SK-N-SH treated with all-trans-retinoic acid at 6 μM for 48 hours (cell line): Measurements from ENCODE around the gene AGPS.

Source experiments
- ATAC-seq: fragments of 200-7000 bp; cut with Tn5 transposase; 3 replicates; pipeline ENCODE4 v1.9.1; 2020; ENCODE audit warnings: mild to moderate bottlenecking, moderate library complexity
- ARNTL ChIP-seq: fragments of 450-650 bp; formaldehyde crosslinking; IDR thresholded peaks from 2 replicates; pipeline ENCODE4 v1.5.0; 2020; ENCODE audit warnings: low read depth, mild to moderate bottlenecking, moderate library complexity, borderline replicate concordance
- BACH2 ChIP-seq: fragments of 250-450 bp; sonication (Bioruptor Pico); IDR thresholded peaks from 2 replicates; pipeline ENCODE4 v1.9.0; 2021; ENCODE audit warnings: mild to moderate bottlenecking, borderline replicate concordance
- CSDC2 ChIP-seq: fragments of 250-450 bp; sonication (Bioruptor Pico); IDR thresholded peaks from 2 replicates; pipeline ENCODE4 v1.5.0; 2020; ENCODE audit warnings: mild to moderate bottlenecking, moderate library complexity
- CSRNP3 ChIP-seq: fragments of 250-450 bp; sonication (Bioruptor Pico); IDR thresholded peaks from 2 replicates; pipeline ENCODE4 v1.5.1; 2021; ENCODE audit warnings: mild to moderate bottlenecking, moderate library complexity
- ESRRG ChIP-seq: fragments of 250-450 bp; sonication (Bioruptor Pico); IDR thresholded peaks from 2 replicates; pipeline ENCODE4 v1.6.1; 2021; ENCODE audit warnings: mild to moderate bottlenecking
- GLIS3 ChIP-seq: fragments of 250-450 bp; sonication (Bioruptor Pico); IDR thresholded peaks from 2 replicates; pipeline ENCODE4 v1.5.0; 2020; ENCODE audit warnings: mild to moderate bottlenecking, moderate library complexity
- ISL1 ChIP-seq: fragments of 250-450 bp; sonication (Bioruptor Pico); IDR thresholded peaks from 2 replicates; pipeline ENCODE4 v2.1.2; 2022; ENCODE audit warnings: mild to moderate bottlenecking, moderate library complexity
- OSR1 ChIP-seq: fragments of 250-450 bp; sonication (Bioruptor Pico); IDR thresholded peaks from 2 replicates; pipeline ENCODE4 v1.8.0; 2022; ENCODE audit warnings: moderate library complexity, mild to moderate bottlenecking, inconsistent platforms
- POU6F1 ChIP-seq: fragments of 250-450 bp; sonication (Bioruptor Pico); IDR thresholded peaks from 2 replicates; pipeline ENCODE4 v1.8.0; 2021; ENCODE audit warnings: low read depth, mild to moderate bottlenecking, moderate library complexity, borderline replicate concordance
- PPARA ChIP-seq: fragments of 250-450 bp; sonication (Bioruptor Pico); IDR thresholded peaks from 2 replicates; pipeline ENCODE4 v1.5.0; 2020; ENCODE audit warnings: mild to moderate bottlenecking, borderline replicate concordance
- RARB ChIP-seq: fragments of 250-450 bp; sonication (Bioruptor Pico); IDR thresholded peaks from 2 replicates; pipeline ENCODE4 v1.8.0; 2021; ENCODE audit warnings: mild to moderate bottlenecking, moderate library complexity
- SNAI2 ChIP-seq: fragments of 250-450 bp; sonication (Bioruptor Pico); IDR thresholded peaks from 2 replicates; pipeline ENCODE4 v1.5.0; 2020; ENCODE audit warnings: mild to moderate bottlenecking, moderate library complexity
- TCF4 ChIP-seq: fragments of 250-450 bp; sonication (Bioruptor Pico); IDR thresholded peaks from 2 replicates; pipeline ENCODE4 v1.8.0; 2021; ENCODE audit warnings: mild to moderate bottlenecking, moderate library complexity, borderline replicate concordance
- TOX ChIP-seq: fragments of 250-450 bp; sonication (Bioruptor Pico); IDR thresholded peaks from 2 replicates; pipeline ENCODE4 v1.8.0; 2021; ENCODE audit warnings: mild to moderate bottlenecking, moderate library complexity, borderline replicate concordance
- ZC3H10 ChIP-seq: fragments of 250-450 bp; sonication (Bioruptor Pico); IDR thresholded peaks from 2 replicates; pipeline ENCODE4 v1.5.1; 2021; ENCODE audit warnings: mild to moderate bottlenecking, moderate library complexity
- ZFP3 ChIP-seq: fragments of 250-450 bp; sonication (Bioruptor Pico); IDR thresholded peaks from 2 replicates; pipeline ENCODE4 v1.5.0; 2020; ENCODE audit warnings: mild to moderate bottlenecking, moderate library complexity
- ZFP30 ChIP-seq: fragments of 450-650 bp; formaldehyde crosslinking; IDR thresholded peaks from 2 replicates; pipeline ENCODE4 v1.5.0; 2022; ENCODE audit warnings: mild to moderate bottlenecking, moderate library complexity
- ZNF70 ChIP-seq: fragments of 450-650 bp; formaldehyde crosslinking; IDR thresholded peaks from 2 replicates; pipeline ENCODE4 v1.5.0; 2020; ENCODE audit warnings: mild to moderate bottlenecking, moderate library complexity
- ZNF8 ChIP-seq: fragments of 450-650 bp; formaldehyde crosslinking; IDR thresholded peaks from 2 replicates; pipeline ENCODE4 v1.5.0; 2020; ENCODE audit warnings: mild to moderate bottlenecking, moderate library complexity
- TF ChIP-seq, protein P1 (sequence below): fragments of 250-450 bp; sonication (Bioruptor Pico); IDR thresholded peaks from 2 replicates; pipeline ENCODE4 v1.5.1; 2020; ENCODE audit warnings: low read depth, mild to moderate bottlenecking, moderate library complexity
- TF ChIP-seq, protein P2 (sequence below): fragments of 250-450 bp; sonication (Bioruptor Pico); IDR thresholded peaks from 2 replicates; pipeline ENCODE4 v1.5.0; 2020; ENCODE audit warnings: mild to moderate bottlenecking, moderate library complexity

Gene AGPS

GRCh38 chr2:177547122-177547521 is 154.5 kb downstream of the AGPS start:
- ATAC-seq = no peak

DNA sequence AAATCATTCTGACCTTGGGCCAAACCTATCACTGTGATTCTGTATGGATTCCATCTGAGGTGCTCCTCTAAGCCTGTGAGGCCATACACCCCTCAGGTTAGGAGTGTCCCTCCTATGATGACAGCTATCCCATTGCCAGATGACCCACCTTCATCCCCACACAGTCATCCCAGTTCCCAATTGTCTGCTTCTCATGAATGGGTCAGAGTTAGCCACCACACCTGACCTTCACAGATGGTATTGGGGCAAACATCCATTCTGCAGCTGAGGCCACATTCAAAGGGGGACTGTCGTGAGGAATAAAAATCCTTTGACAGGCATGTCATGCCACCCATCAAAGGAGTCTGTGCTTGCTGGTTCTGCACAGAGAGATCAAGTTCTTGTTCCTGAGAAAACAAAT is 155.2 kb downstream of the AGPS start:
- TF ChIP-seq ESRRG = no peak
- no peak for TF ChIP-seq ZFP30 (CRISPR knock-in tag)
- TF ChIP-seq BACH2 (CRISPR knock-in tag) = no peak
- no peak for TF ChIP-seq PPARA (CRISPR knock-in tag)
- ATAC-seq = no peak

More at GRCh38 chr2:177547122-177547521, 154.5 kb downstream of the AGPS start:
- TF ChIP-seq CSDC2 (CRISPR knock-in tag) = no peak
- TF ChIP-seq TCF4 (CRISPR knock-in tag) = no peak
- no peak for TF ChIP-seq BACH2 (CRISPR knock-in tag)
- no peak for TF ChIP-seq ISL1 (CRISPR knock-in tag)
- no peak for TF ChIP-seq ZC3H10 (CRISPR knock-in tag)
- TF ChIP-seq GLIS3 (CRISPR knock-in tag) = no peak
- TF ChIP-seq ESRRG = no peak
- no peak for TF ChIP-seq ZFP3
- no peak for TF ChIP-seq POU6F1 (CRISPR knock-in tag)
- no peak for TF ChIP-seq SNAI2 (CRISPR knock-in tag)
- TF ChIP-seq ARNTL = no peak
- no peak for TF ChIP-seq TOX (CRISPR knock-in tag)
- TF ChIP-seq, protein P1, sequence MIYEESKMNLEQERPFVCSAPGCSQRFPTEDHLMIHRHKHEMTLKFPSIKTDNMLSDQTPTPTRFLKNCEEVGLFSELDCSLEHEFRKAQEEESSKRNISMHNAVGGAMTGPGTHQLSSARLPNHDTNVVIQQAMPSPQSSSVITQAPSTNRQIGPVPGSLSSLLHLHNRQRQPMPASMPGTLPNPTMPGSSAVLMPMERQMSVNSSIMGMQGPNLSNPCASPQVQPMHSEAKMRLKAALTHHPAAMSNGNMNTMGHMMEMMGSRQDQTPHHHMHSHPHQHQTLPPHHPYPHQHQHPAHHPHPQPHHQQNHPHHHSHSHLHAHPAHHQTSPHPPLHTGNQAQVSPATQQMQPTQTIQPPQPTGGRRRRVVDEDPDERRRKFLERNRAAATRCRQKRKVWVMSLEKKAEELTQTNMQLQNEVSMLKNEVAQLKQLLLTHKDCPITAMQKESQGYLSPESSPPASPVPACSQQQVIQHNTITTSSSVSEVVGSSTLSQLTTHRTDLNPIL (CRISPR knock-in tag) = no peak
- no peak for TF ChIP-seq ZNF70 (CRISPR knock-in tag)
- no peak for TF ChIP-seq RARB (CRISPR knock-in tag)
- no peak for TF ChIP-seq OSR1 (CRISPR knock-in tag)
- TF ChIP-seq CSRNP3 (CRISPR knock-in tag) = no peak
- TF ChIP-seq, all 23 proteins: peak for 0

GRCh38 chr2:177548636-177549035 is 156.1 kb downstream of the AGPS start:
- no peak for ATAC-seq
- no peak for TF ChIP-seq TCF4 (CRISPR knock-in tag)
- TF ChIP-seq CSRNP3 (CRISPR knock-in tag) = no peak
- TF ChIP-seq TOX (CRISPR knock-in tag) = no peak
- no peak for TF ChIP-seq ISL1 (CRISPR knock-in tag)
- TF ChIP-seq ZFP3 = no peak
- TF ChIP-seq OSR1 (CRISPR knock-in tag) = no peak
- no peak for TF ChIP-seq PPARA (CRISPR knock-in tag)
- no peak for TF ChIP-seq ZC3H10 (CRISPR knock-in tag)

- no peak for ATAC-seq
- TF ChIP-seq ZFP30 (CRISPR knock-in tag) (no peak; the same call in 1 of the 2 replicates), OSR1 (CRISPR knock-in tag) (no peak), ZFP3 (0 out of 2 replicates have a peak, but pooled peaks have one; percentile 56), CSDC2 (CRISPR knock-in tag) (peak; percentile 72; the same call in 1 of the 2 replicates), TCF4 (CRISPR knock-in tag) (peak; percentile 85), TOX (CRISPR knock-in tag) (no peak), CSRNP3 (CRISPR knock-in tag) (peak; percentile 75; the same call in 1 of the 2 replicates), SNAI2 (CRISPR knock-in tag) (peak; percentile 71), ZNF8 (CRISPR knock-in tag) (no peak)
- TF ChIP-seq, protein P1 (CRISPR knock-in tag) = peak; percentile 67; the same call in 1 of the 2 replicates
- TF ChIP-seq, protein P2, sequence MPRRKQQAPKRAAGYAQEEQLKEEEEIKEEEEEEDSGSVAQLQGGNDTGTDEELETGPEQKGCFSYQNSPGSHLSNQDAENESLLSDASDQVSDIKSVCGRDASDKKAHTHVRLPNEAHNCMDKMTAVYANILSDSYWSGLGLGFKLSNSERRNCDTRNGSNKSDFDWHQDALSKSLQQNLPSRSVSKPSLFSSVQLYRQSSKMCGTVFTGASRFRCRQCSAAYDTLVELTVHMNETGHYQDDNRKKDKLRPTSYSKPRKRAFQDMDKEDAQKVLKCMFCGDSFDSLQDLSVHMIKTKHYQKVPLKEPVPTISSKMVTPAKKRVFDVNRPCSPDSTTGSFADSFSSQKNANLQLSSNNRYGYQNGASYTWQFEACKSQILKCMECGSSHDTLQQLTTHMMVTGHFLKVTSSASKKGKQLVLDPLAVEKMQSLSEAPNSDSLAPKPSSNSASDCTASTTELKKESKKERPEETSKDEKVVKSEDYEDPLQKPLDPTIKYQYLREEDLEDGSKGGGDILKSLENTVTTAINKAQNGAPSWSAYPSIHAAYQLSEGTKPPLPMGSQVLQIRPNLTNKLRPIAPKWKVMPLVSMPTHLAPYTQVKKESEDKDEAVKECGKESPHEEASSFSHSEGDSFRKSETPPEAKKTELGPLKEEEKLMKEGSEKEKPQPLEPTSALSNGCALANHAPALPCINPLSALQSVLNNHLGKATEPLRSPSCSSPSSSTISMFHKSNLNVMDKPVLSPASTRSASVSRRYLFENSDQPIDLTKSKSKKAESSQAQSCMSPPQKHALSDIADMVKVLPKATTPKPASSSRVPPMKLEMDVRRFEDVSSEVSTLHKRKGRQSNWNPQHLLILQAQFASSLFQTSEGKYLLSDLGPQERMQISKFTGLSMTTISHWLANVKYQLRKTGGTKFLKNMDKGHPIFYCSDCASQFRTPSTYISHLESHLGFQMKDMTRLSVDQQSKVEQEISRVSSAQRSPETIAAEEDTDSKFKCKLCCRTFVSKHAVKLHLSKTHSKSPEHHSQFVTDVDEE (CRISPR knock-in tag) = peak; percentile 82
Observed at GRCh38 chr2:177549171-177549570, 156.6 kb downstream of the AGPS start.
